Activated CD8-positive, alpha-beta T cell treated with anti-CD3 and anti-CD28 coated beads for 36 hours (primary cell): ENCODE results near the gene MRPL4. TPM values are rescaled to one million over a fixed set of nuclear protein-coding genes. Genes with fewer than 3 reads are reported as not detected.

Experiments used
- ATAC-seq: fragments of 200-7000 bp; cut with Tn5 transposase; one replicate; pipeline ENCODE4 v1.10.0; 2021; ENCODE audit warnings: mild to moderate bottlenecking, moderate library complexity
- CTCF ChIA-PET: fragments of 350-600 bp; sonication (Branson Sonifier 250); formaldehyde crosslinking; loops from one replicate; lab custom pipeline; 2021; ENCODE audit warnings: antibody characterized with exemption; lab: Charles Lee
- POLR2A ChIA-PET: fragments of 350-600 bp; sonication (Branson Sonifier 250); formaldehyde crosslinking; loops from one replicate; lab custom pipeline; 2021; ENCODE audit warnings: antibody characterized with exemption; lab: Charles Lee
- DNase-seq: peaks from one replicate; pipeline ENCODE4 v3.0.0-alpha.2; 2020
- H3K27ac Mint-ChIP-seq: one replicate; pipeline ENCODE4 v1.8.0; 2021; ENCODE audit warnings: mild to moderate bottlenecking, mixed read lengths
- H3K27me3 Mint-ChIP-seq: one replicate; pipeline ENCODE4 v1.8.0; 2021; ENCODE audit warnings: mixed read lengths
- H3K36me3 Mint-ChIP-seq: one replicate; pipeline ENCODE4 v1.8.0; 2021; ENCODE audit warnings: low read depth, mixed read lengths
- H3K4me1 Mint-ChIP-seq: one replicate; pipeline ENCODE4 v1.8.0; 2021; ENCODE audit warnings: low read depth, mixed read lengths
- H3K4me3 Mint-ChIP-seq: one replicate; pipeline ENCODE4 v1.8.0; 2021; ENCODE audit warnings: mild to moderate bottlenecking, moderate library complexity, mixed read lengths
- H3K9me3 Mint-ChIP-seq: one replicate; pipeline ENCODE4 v1.8.0; 2021; ENCODE audit warnings: mixed read lengths
- CTCF ChIP-seq: fragments of 200-600 bp; IDR thresholded peaks from one replicate; pipeline ENCODE4 v1.8.0; 2022; ENCODE audit warnings: antibody characterized with exemption, mild to moderate bottlenecking
- intact Hi-C: fragments of 100-400 bp; cut with micrococcal nuclease; formaldehyde crosslinking; loops from one replicate; pipeline ENCODE4 v1.10.0; 2022
- total RNA-seq, 2 experiments: library from RNA; stranded (reverse); gene quantifications; one replicate each; pipeline ENCODE4 v1.2.3, GENCODE V29; 2021

MRPL4 gene
- total RNA-seq, 2 experiments from 2014 or later, result 151 to 153 TPM

DNA sequence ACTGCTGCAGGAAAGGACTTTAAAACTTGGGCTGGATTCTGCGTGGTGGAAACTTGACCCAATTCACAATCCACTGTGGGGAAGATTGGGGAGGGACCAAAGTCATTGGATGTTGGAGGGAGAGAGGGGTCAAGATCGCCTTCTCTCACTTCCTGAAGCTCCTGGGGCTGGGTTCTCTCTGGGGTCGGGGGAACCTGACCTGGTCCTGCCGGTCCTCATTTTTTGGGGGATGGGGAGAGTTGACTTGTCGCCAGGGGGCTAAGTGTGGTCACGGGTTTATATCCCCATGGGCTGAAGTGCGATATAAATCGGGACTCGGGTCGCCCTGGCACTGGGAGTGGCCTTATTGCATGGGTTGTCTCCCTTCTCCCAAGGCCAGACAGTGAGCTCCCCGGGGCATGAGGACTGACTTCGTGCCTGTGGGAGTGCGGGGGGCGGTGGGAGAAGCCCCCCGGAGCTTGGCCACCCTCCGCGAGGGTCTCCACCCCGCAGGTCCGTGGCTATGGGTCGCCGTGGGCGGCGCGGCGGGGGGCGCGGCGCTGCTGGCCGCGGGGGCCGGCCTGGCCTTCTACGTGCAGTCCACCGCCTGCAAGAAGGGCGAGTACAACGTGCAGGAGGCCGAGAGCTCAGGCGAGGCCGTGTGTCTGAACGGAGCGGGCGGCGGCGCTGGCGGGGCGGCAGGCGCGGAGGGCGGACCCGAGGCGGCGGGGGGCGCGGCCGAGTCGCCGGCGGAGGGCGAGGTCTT, 44.0 kb downstream of the MRPL4 start:
- Mint-ChIP-seq H3K27me3 (peaks cover 49% of the 10 kb centered on the region), H3K4me1 (peaks cover 32% of the 10 kb centered on the region), H3K9me3 (no peaks in the 10 kb centered on the region), H3K36me3 (no peaks in the 10 kb centered on the region), H3K27ac (no peak overlapping the region), H3K4me3 (peak overlapping the region; percentile 68)
- POLR2A ChIA-PET, result interaction anchor here (0.7 to 1.4 kb wide), 2 partner anchors 9 to 48 kb away, joined by 3 to 6 read pairs; partner anchors contain the start of gene ICAM4
- CTCF ChIA-PET, result interaction anchor here (0.6 to 1.4 kb wide), 2 partner anchors 9 to 93 kb away, joined by 4 to 7 read pairs; no protein-coding TSS in a partner anchor
- ATAC-seq, result no peak
- DNase-seq, result no peak
- intact Hi-C loops, result no loop called here
- TF ChIP-seq CTCF, result no peak

- no peak for TF ChIP-seq CTCF
- POLR2A ChIA-PET, result interaction anchor here (1.1 to 1.6 kb wide), 3 partner anchors 30 to 48 kb away, joined by 3 to 4 read pairs (median 3); partner anchors contain the start of genes MRPL4 and RAVER1
- CTCF ChIA-PET, result interaction anchor here (1.1 to 2.0 kb wide), 3 partner anchors 20 to 89 kb away, joined by 4 to 7 read pairs (median 4); no protein-coding TSS in a partner anchor
- intact Hi-C loops, result no loop called here
- H3K27ac Mint-ChIP-seq, result no peak overlapping the region
- H3K36me3 Mint-ChIP-seq, result no peaks in the 10 kb centered on the region
- DNase-seq (no peak), ATAC-seq (no peak)
- H3K4me1 Mint-ChIP-seq, result peaks cover 8% of the 10 kb centered on the region
- H3K4me3 Mint-ChIP-seq, result no peak overlapping the region
- H3K27me3 Mint-ChIP-seq, result peaks cover 12% of the 10 kb centered on the region
- no peaks in the 10 kb centered on the region for H3K9me3 Mint-ChIP-seq
Measured at GRCh38 chr19:10299545-10300458, 47.8 kb downstream of the MRPL4 start.

- intact Hi-C loops, result no loop called here
- no peak for ATAC-seq
- no peaks in the 10 kb centered on the region for H3K27me3 Mint-ChIP-seq
- no peaks in the 10 kb centered on the region for H3K9me3 Mint-ChIP-seq
- ChIA-PET CTCF (interaction anchor here (0.6 to 1.4 kb wide), 3 partner anchors 10 to 277 kb away, joined by 3 to 4 read pairs (median 3); partner anchors contain the start of gene ICAM1), POLR2A (interaction anchor here (0.8 to 1.6 kb wide), 6 partner anchors 10 to 76 kb away, joined by 3 to 5 read pairs (median 3); partner anchors contain the start of genes FDX2, ICAM4, ICAM5 and TYK2)
- H3K4me1 Mint-ChIP-seq, result peaks cover 2% of the 10 kb centered on the region
- H3K36me3 Mint-ChIP-seq, result peaks cover under 1% of the 10 kb centered on the region
- DNase-seq, result no peak
- no peak overlapping the region for H3K4me3 Mint-ChIP-seq
- H3K27ac Mint-ChIP-seq, result no peak overlapping the region
- TF ChIP-seq CTCF, result no peak
Measured at GRCh38 chr19:10305139-10305806, 53.3 kb downstream of the MRPL4 start.

DNA sequence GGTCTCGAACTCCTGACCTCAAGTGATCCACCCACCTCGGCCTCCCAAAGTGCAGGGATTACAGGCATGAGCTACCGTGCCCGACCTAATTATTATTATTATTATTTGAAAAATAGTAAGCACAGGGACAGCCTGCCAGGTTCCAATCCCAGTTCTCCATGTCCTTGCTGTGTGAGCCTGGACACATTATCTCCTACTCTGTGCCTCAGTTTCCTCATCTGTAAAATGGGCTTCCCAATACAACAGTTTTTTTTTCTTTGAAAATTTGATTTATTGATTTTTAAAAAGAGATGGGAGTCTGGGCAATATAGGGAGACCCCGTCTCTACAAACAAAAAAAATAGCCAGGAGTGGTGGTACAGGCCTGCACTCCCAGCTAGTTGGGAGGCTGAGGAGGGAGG, 54.3 kb downstream of the MRPL4 start:
- peaks cover 2% of the 10 kb centered on the region for H3K4me1 Mint-ChIP-seq
- no peak overlapping the region for H3K4me3 Mint-ChIP-seq
- DNase-seq, result no peak
- no peaks in the 10 kb centered on the region for H3K27me3 Mint-ChIP-seq
- ChIA-PET CTCF (interaction anchor here (1.8 kb wide), 1 partner anchor 84 kb away, joined by 4 read pairs; no protein-coding TSS in a partner anchor), POLR2A (interaction anchor here (1.0 to 1.8 kb wide), 5 partner anchors 9 to 24 kb away, joined by 3 to 5 read pairs (median 3); partner anchors contain the start of genes FDX2 and ICAM4)
- no peak for TF ChIP-seq CTCF
- ATAC-seq, result no peak
- H3K36me3 Mint-ChIP-seq, result peaks cover 2% of the 10 kb centered on the region
- intact Hi-C loops, result no loop called here
- no peak overlapping the region for H3K27ac Mint-ChIP-seq
- no peaks in the 10 kb centered on the region for H3K9me3 Mint-ChIP-seq
